Mesendoderm (in vitro differentiated cells): ENCODE results near the gene TUB.

Experiments
- DNase-seq: peaks from one replicate; pipeline ENCODE4 v3.0.0; 2013
- H2AK5ac ChIP-seq: 2 replicates; pipeline ENCODE4 v1.6.1; 2013; ENCODE audit warnings: low read length, inconsistent platforms
- H2BK120ac ChIP-seq: 2 replicates; pipeline ENCODE4 v1.6.1; 2013; ENCODE audit warnings: low read depth, mild to moderate bottlenecking, low read length, moderate library complexity, mixed read lengths
- H2BK15ac ChIP-seq: replicated peaks from 2 replicates; pipeline ENCODE4 v1.6.1; 2013; ENCODE audit warnings: low read depth, mild to moderate bottlenecking, moderate library complexity
- H2BK5ac ChIP-seq: 2 replicates; pipeline ENCODE4 v1.6.1; 2013; ENCODE audit warnings: low read length, inconsistent platforms
- H3K18ac ChIP-seq: 2 replicates; pipeline ENCODE4 v1.6.1; 2013; ENCODE audit warnings: mild to moderate bottlenecking, low read length, mixed read lengths
- H3K23ac ChIP-seq: one replicate; pipeline ENCODE4 v1.6.1; 2013; ENCODE audit warnings: low read length
- H3K27ac ChIP-seq: 2 replicates; pipeline ENCODE4 v1.5.1; 2013; ENCODE audit warnings: low read depth, mild to moderate bottlenecking, inconsistent platforms, low read length, moderate library complexity
- H3K27me3 ChIP-seq: 2 replicates; pipeline ENCODE4 v1.6.1; 2013; ENCODE audit warnings: low read length, control low read depth, mild to moderate bottlenecking, inconsistent platforms; ENCODE audit not compliant: insufficient read depth, poor library complexity
- H3K36me3 ChIP-seq: 2 replicates; pipeline ENCODE4 v1.6.1; 2013; ENCODE audit warnings: low read length, inconsistent platforms; ENCODE audit not compliant: control insufficient read depth, insufficient read depth
- H3K4ac ChIP-seq: one replicate; pipeline ENCODE4 v1.6.1; 2013; ENCODE audit warnings: low read depth, mild to moderate bottlenecking, low read length, moderate library complexity
- H3K4me1 ChIP-seq: 2 replicates; pipeline ENCODE4 v1.6.1; 2013; ENCODE audit warnings: low read depth, low read length, inconsistent platforms; ENCODE audit not compliant: control insufficient read depth
- H3K4me2 ChIP-seq: 2 replicates; pipeline ENCODE4 v1.6.1; 2013; ENCODE audit warnings: low read length
- H3K4me3 ChIP-seq: 2 replicates; pipeline ENCODE4 v1.5.1; 2013; ENCODE audit warnings: mild to moderate bottlenecking, low read length
- H3K56ac ChIP-seq: one replicate; pipeline ENCODE4 v1.6.1; 2013; ENCODE audit warnings: low read length
- H3K79me1 ChIP-seq: 2 replicates; pipeline ENCODE4 v1.6.1; 2013; ENCODE audit warnings: low read length, inconsistent platforms
- H3K79me2 ChIP-seq: 2 replicates; pipeline ENCODE4 v1.6.1; 2013; ENCODE audit warnings: mild to moderate bottlenecking, low read length; ENCODE audit not compliant: control insufficient read depth, insufficient read depth
- H3K9ac ChIP-seq: 2 replicates; pipeline ENCODE4 v1.6.1; 2013; ENCODE audit warnings: low read length, inconsistent platforms
- H4K5ac ChIP-seq: one replicate; pipeline ENCODE4 v1.6.1; 2013; ENCODE audit warnings: low read length
- H4K8ac ChIP-seq: one replicate; pipeline ENCODE4 v1.6.1; 2013; ENCODE audit warnings: low read depth, mild to moderate bottlenecking, control low read depth, low read length, moderate library complexity
- WGBS: extraction: QIAGEN DNeasy Blood & Tissue Kit; methylation state at CpG from one replicate; pipeline ENCODE4 v1.1.7; 2013; ENCODE audit warnings: low lambda C conversion rate, missing lambda C conversion rate; ENCODE audit not compliant: insufficient coverage; ENCODE audit errors: extremely low coverage; 5-methylcytosine and 5-hydroxymethylcytosine counted together

Gene TUB

GRCh38 chr11:8103909-8104308 is 22.9 kb downstream of the TUB start:
- Histone ChIP-seq H3K4ac (no peak overlapping the region), H2BK120ac (no peak overlapping the region), H3K79me1 (no peaks in the 10 kb centered on the region), H4K5ac (no peak overlapping the region), H3K4me3 (no peak overlapping the region), H2BK5ac (no peak overlapping the region), H2BK15ac (no peak overlapping the region), H3K4me2 (no peak overlapping the region), H3K18ac (no peak overlapping the region), H4K8ac (no peak overlapping the region), H3K23ac (no peak overlapping the region), H3K4me1 (no peaks in the 10 kb centered on the region), H3K36me3 (no peaks in the 10 kb centered on the region), H3K27ac (no peak overlapping the region), H3K9ac (no peak overlapping the region), H3K56ac (no peak overlapping the region), H3K27me3 (no peaks in the 10 kb centered on the region), H3K79me2 (no peaks in the 10 kb centered on the region), H2AK5ac (no peak overlapping the region)
- no peak for DNase-seq
- no CpG with 5 or more reads among the region's 2 CpGs for WGBS

GRCh38 chr11:8105133-8105532 is 24.1 kb downstream of the TUB start:
- Histone ChIP-seq H2AK5ac (no peak overlapping the region), H3K4ac (no peak overlapping the region), H3K23ac (no peak overlapping the region), H3K18ac (no peak overlapping the region), H3K4me3 (no peak overlapping the region), H4K5ac (no peak overlapping the region), H3K27me3 (no peaks in the 10 kb centered on the region), H3K4me2 (no peak overlapping the region), H3K9ac (no peak overlapping the region), H2BK15ac (no peak overlapping the region), H2BK5ac (no peak overlapping the region), H4K8ac (no peak overlapping the region), H3K36me3 (no peaks in the 10 kb centered on the region), H3K79me1 (no peaks in the 10 kb centered on the region), H3K27ac (no peak overlapping the region), H2BK120ac (no peak overlapping the region), H3K79me2 (no peaks in the 10 kb centered on the region), H3K56ac (no peak overlapping the region), H3K4me1 (no peaks in the 10 kb centered on the region)
- WGBS = no CpG with 5 or more reads among the region's 4 CpGs
- DNase-seq = no peak

DNA sequence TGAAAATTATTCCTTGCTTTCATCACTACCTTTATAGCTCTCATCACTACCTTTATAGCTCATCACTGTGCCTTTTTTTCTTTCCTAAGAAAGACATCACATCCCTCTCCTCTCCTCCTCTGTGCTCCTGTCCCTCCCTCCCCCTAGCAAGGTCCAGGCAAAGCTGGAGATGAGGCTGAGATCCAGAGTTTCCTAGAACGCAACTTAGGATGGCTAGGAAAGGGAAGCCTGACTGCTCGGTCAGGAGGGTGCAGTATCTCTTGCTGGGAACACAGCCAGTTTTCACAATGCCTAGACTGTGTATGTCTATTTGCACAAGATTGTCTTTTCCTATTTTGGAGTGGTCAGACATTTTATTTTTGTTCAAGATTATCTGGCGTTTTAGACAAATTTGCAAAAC is 24.7 kb downstream of the TUB start:
- no peaks in the 10 kb centered on the region for H3K4me1 ChIP-seq
- H3K4ac ChIP-seq = no peak overlapping the region
- H3K79me1 ChIP-seq = no peaks in the 10 kb centered on the region
- H2BK120ac ChIP-seq = no peak overlapping the region
- no peak overlapping the region for H3K18ac ChIP-seq
- no peak overlapping the region for H4K5ac ChIP-seq
- no peak overlapping the region for H3K23ac ChIP-seq
- H3K27me3 ChIP-seq = no peaks in the 10 kb centered on the region
- H2BK5ac ChIP-seq = no peak overlapping the region
- H3K79me2 ChIP-seq = no peaks in the 10 kb centered on the region
- H3K9ac ChIP-seq = no peak overlapping the region
- H3K56ac ChIP-seq = no peak overlapping the region
- DNase-seq = no peak
- H3K4me3 ChIP-seq = no peak overlapping the region
- no peak overlapping the region for H4K8ac ChIP-seq
- no peak overlapping the region for H3K27ac ChIP-seq
- no peak overlapping the region for H3K4me2 ChIP-seq
- H2BK15ac ChIP-seq = no peak overlapping the region
- H3K36me3 ChIP-seq = no peaks in the 10 kb centered on the region
- no peak overlapping the region for H2AK5ac ChIP-seq
- WGBS = no CpG with 5 or more reads among the region's 3 CpGs

DNA sequence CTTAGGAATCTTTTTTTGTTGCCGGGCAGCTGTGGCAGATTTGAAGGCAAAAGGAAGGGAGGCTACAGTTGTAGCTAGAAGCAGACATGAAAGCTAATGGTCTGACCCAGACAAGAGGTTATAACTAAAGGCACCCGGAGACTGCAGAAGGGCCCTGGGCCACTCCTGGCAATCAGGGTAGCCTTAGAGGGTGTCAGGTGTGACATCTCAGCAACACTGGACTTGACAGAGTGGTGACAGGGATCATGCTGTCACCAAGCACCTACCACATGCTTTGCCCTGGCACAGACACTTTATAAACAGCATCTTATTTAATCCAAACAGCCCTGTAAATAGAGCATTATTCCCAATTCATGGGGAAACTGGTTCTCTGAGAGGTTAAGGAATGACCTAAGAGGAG is 25.7 kb downstream of the TUB start:
- no peak overlapping the region for H3K9ac ChIP-seq
- H3K4me1 ChIP-seq = no peaks in the 10 kb centered on the region
- H3K4me3 ChIP-seq = no peak overlapping the region
- no peak overlapping the region for H2BK5ac ChIP-seq
- no peak overlapping the region for H4K8ac ChIP-seq
- no peak overlapping the region for H4K5ac ChIP-seq
- H3K4me2 ChIP-seq = no peak overlapping the region
- H2BK120ac ChIP-seq = no peak overlapping the region
- H3K4ac ChIP-seq = no peak overlapping the region
- no peak overlapping the region for H2AK5ac ChIP-seq
- H3K27me3 ChIP-seq = no peaks in the 10 kb centered on the region
- no peaks in the 10 kb centered on the region for H3K36me3 ChIP-seq
- H3K18ac ChIP-seq = no peak overlapping the region
- no peaks in the 10 kb centered on the region for H3K79me1 ChIP-seq
- no peak overlapping the region for H3K27ac ChIP-seq
- WGBS = no CpG with 5 or more reads among the region's 2 CpGs
- no peak overlapping the region for H3K23ac ChIP-seq
- H3K56ac ChIP-seq = no peak overlapping the region
- H2BK15ac ChIP-seq = no peak overlapping the region
- DNase-seq = no peak
- H3K79me2 ChIP-seq = no peaks in the 10 kb centered on the region

GRCh38 chr11:8107642-8108041 is 26.6 kb downstream of the TUB start:
- H3K56ac ChIP-seq = no peak overlapping the region

GRCh38 chr11:8108421-8108820 is 27.4 kb downstream of the TUB start:
- Histone ChIP-seq H3K27me3 (no peaks in the 10 kb centered on the region), H2BK5ac (no peak overlapping the region), H3K36me3 (no peaks in the 10 kb centered on the region), H3K4me1 (no peaks in the 10 kb centered on the region), H3K23ac (no peak overlapping the region), H3K79me1 (no peaks in the 10 kb centered on the region), H2BK15ac (no peak overlapping the region), H3K79me2 (no peaks in the 10 kb centered on the region), H2BK120ac (no peak overlapping the region), H4K5ac (no peak overlapping the region), H3K4ac (no peak overlapping the region), H3K4me3 (no peak overlapping the region), H3K27ac (no peak overlapping the region), H3K9ac (no peak overlapping the region), H3K4me2 (no peak overlapping the region), H2AK5ac (no peak overlapping the region), H4K8ac (no peak overlapping the region), H3K56ac (no peak overlapping the region), H3K18ac (no peak overlapping the region)
- WGBS = no CpG with 5 or more reads among the region's 2 CpGs
- DNase-seq = no peak

More at GRCh38 chr11:8107642-8108041, 26.6 kb downstream of the TUB start:
- Histone ChIP-seq H3K27me3 (no peaks in the 10 kb centered on the region), H3K4ac (no peak overlapping the region), H3K79me2 (no peaks in the 10 kb centered on the region), H3K27ac (no peak overlapping the region), H3K9ac (no peak overlapping the region), H3K79me1 (no peaks in the 10 kb centered on the region), H2AK5ac (no peak overlapping the region), H4K8ac (no peak overlapping the region), H3K4me1 (no peaks in the 10 kb centered on the region), H3K23ac (no peak overlapping the region), H4K5ac (no peak overlapping the region), H3K18ac (no peak overlapping the region), H3K4me3 (no peak overlapping the region), H2BK15ac (no peak overlapping the region), H3K36me3 (no peaks in the 10 kb centered on the region), H3K4me2 (no peak overlapping the region), H2BK5ac (no peak overlapping the region), H2BK120ac (no peak overlapping the region)
- no CpG with 5 or more reads among the region's 5 CpGs for WGBS
- no peak for DNase-seq
